IPS-18a (cell line): Measurements from ENCODE around the gene AQP9.
"Not testable (repeated sequence)": the region's sequence is repeated elsewhere in the genome, so short reads cannot be mapped to it uniquely, and the experiment has no call there.

ENCODE experiments used
- H3K27ac ChIP-seq: one replicate; pipeline ENCODE4 v1.5.1; 2013; ENCODE audit warnings: low read length
- H3K27me3 ChIP-seq: one replicate; pipeline ENCODE4 v1.6.1; 2013; ENCODE audit warnings: mild to moderate bottlenecking, low read length; ENCODE audit not compliant: control insufficient read depth, insufficient read depth
- H3K36me3 ChIP-seq: one replicate; pipeline ENCODE4 v1.6.1; 2013; ENCODE audit warnings: low read depth, low read length; ENCODE audit not compliant: control insufficient read depth
- H3K4me1 ChIP-seq: one replicate; pipeline ENCODE4 v1.6.1; 2013; ENCODE audit warnings: low read depth, low read length; ENCODE audit not compliant: control insufficient read depth
- H3K4me3 ChIP-seq: one replicate; pipeline ENCODE4 v1.5.1; 2013; ENCODE audit warnings: low read length
- H3K9ac ChIP-seq: one replicate; pipeline ENCODE4 v1.6.1; 2013; ENCODE audit warnings: mild to moderate bottlenecking, low read length, moderate library complexity
- H3K9me3 ChIP-seq: one replicate; pipeline ENCODE4 v1.6.1; 2013; ENCODE audit warnings: low read depth, low read length; ENCODE audit not compliant: control insufficient read depth

The AQP9 gene

DNA sequence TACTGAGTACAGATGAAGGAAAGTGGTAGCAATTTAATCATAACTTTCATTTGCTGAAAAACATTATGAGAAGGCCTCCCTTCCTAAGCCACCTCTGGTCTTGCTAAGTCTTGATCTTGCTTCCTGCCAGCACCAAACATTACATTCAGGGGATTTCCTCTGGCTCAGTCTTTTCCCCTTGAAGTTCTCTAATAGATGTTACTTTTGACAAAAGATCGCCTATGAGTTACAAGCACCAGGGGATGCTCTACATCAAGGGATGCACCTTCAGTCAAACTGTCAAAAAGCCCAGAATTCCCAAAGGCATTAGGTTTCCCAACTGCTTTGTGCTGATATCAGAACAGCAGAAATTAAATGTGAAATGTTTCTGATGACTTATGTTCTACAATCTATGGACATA, 47.3 kb downstream of the AQP9 start:
- H3K27me3 ChIP-seq: no peaks in the 10 kb centered on the region
- no peaks in the 10 kb centered on the region for H3K36me3 ChIP-seq
- H3K27ac ChIP-seq: no peak overlapping the region
- no peaks in the 10 kb centered on the region for H3K9me3 ChIP-seq
- no peak overlapping the region for H3K4me3 ChIP-seq
- no peak overlapping the region for H3K9ac ChIP-seq
- no peaks in the 10 kb centered on the region for H3K4me1 ChIP-seq

DNA sequence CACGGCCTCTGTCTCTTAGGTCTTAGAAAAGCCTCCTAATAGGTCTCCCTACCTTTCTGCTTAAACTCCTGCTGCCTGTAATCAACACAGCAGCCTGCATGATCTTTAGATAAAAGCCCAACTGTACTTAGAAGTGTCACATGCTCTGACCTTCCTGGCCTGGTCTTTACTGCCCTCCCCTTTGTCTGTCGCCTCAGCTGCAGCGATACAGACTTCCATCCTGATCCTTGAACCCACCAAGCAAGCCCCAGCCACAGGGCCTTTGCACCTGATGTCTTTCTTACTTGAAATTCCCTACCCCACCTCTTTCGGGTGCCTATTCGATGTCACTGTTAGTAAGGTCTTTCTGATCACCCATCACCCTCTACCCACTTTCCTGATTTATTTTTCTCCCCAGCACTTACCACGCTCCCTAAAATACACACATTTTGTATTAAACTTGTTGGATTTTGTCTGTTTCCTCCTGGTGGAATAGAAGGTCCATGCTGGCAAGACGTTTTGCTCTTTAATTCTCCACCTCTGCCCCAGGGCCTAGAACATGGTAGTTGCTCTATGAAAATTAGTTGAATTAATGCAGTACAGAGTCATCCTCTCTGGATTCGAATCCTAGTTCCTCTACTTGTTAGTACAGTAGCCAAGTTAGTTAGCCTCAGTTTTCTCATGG, 51.1 kb downstream of the AQP9 start:
- H3K36me3 ChIP-seq: no peaks in the 10 kb centered on the region
- no peak overlapping the region for H3K9ac ChIP-seq
- no peak overlapping the region for H3K4me3 ChIP-seq
- H3K9me3 ChIP-seq: no peaks in the 10 kb centered on the region
- H3K27ac ChIP-seq: no peak overlapping the region
- peaks cover 5% of the 10 kb centered on the region for H3K4me1 ChIP-seq
- no peaks in the 10 kb centered on the region for H3K27me3 ChIP-seq

DNA sequence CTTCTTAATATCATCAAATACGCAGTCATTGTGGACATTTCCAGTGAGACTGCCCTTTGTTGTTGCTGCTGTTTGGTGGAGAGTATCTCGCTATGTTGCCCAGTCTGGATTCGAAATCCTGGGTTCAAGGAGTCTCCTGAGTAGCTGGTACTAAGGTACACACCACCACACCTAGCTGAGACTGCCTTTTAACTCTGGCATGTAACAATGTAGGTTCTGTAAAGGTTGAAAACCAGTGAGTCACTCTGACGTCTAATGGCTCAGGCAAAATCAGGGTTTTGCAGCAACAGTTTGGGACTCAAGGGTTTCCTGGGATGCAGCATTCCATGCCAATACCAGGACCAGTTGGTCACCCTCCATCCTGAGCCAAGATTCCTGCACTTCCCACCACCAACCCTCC, 52.2 kb downstream of the AQP9 start:
- Histone ChIP-seq H3K27me3 (no peaks in the 10 kb centered on the region), H3K27ac (no peak overlapping the region), H3K4me1 (peaks cover 5% of the 10 kb centered on the region), H3K4me3 (no peak overlapping the region), H3K9ac (no peak overlapping the region), H3K36me3 (no peaks in the 10 kb centered on the region), H3K9me3 (no peaks in the 10 kb centered on the region)

DNA sequence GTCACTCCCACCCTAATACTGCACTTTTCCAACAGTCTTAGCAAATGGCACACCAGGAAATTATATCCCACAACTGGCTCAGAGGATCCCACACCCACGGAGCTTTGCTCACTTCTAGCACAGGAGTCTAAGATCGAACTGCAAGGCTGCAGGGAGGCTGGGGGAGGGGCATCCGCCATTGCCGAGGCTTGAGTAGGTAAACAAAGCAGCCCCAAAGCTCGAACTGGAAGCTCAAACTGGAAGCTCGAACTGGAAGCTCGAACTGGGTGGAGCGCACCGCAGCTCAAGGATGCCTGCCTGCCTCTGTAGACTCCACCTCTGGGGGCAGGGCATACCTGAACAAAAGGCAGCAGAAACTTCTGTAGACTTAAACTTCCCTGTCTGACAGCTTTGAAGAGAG, 55.5 kb downstream of the AQP9 start:
- H3K27ac ChIP-seq, H3K9ac ChIP-seq, H3K9me3 ChIP-seq, H3K4me1 ChIP-seq, H3K36me3 ChIP-seq, H3K27me3 ChIP-seq, H3K4me3 ChIP-seq: not testable (repeated sequence)

DNA sequence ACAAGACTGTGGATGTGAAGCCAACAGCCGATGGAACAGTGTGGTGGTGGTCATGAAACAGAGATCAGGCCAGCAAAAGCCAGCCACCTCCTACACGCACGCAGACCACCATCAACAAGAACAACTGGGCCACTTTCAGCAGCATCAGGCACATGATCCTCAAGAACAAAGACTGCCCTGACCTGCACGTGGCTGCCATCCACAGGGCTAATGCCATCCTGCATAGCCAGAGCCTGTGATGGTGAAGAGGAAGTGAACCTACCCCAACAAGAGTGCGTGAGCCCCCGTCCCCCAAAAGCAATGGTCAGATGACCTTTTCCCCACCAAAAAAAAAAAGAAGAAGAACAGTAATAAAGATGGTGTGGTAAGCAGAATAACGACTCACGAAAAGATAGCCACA, 62.6 kb downstream of the AQP9 start:
- no peaks in the 10 kb centered on the region for H3K36me3 ChIP-seq
- H3K4me3 ChIP-seq: no peak overlapping the region
- H3K4me1 ChIP-seq: no peaks in the 10 kb centered on the region
- H3K9me3 ChIP-seq: no peaks in the 10 kb centered on the region
- H3K27ac ChIP-seq: no peak overlapping the region
- H3K27me3 ChIP-seq: no peaks in the 10 kb centered on the region
- H3K9ac ChIP-seq: no peak overlapping the region

DNA sequence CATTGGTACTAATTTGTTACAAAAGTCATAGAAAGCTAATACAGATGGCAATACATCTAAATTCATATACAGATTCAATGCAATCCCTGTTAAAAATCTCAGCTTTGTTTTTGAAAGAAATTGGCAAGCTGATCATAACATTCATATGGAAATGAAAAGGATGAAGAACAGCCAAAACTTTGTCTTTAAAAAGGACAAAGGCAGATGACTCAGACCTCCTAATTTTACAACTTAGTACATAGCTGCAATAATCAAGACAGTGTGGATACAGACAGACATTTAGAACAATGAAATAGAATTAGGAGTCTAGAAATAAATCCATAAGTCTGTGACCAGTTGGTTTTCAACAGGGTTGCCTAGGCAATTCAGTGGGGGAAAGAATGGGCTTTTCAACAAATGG, 63.3 kb downstream of the AQP9 start:
- Histone ChIP-seq H3K36me3 (no peaks in the 10 kb centered on the region), H3K27me3 (no peaks in the 10 kb centered on the region), H3K9ac (no peak overlapping the region), H3K4me3 (no peak overlapping the region), H3K4me1 (no peaks in the 10 kb centered on the region), H3K9me3 (no peaks in the 10 kb centered on the region), H3K27ac (no peak overlapping the region)

DNA sequence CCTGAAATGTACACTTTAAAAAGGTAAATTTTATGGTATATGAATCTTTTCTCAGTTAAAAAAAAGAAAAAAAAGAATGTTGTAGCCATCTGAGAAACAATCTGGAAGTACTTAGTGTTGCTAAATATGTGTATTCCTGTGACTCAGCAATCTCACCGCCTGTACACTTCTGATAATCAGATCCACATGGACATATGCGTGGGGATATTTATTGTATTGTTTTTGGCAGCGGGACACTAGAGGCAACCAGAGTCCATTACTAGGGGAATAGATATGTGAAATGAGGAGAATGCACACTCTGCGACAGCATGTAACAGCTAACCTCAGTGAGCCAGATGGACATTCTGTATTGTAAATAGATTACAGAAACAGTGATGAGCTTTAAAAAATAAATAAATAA, 65.4 kb downstream of the AQP9 start:
- Histone ChIP-seq H3K9me3 (no peaks in the 10 kb centered on the region), H3K36me3 (no peaks in the 10 kb centered on the region), H3K9ac (no peak overlapping the region), H3K27me3 (no peaks in the 10 kb centered on the region), H3K4me3 (no peak overlapping the region), H3K4me1 (no peaks in the 10 kb centered on the region), H3K27ac (no peak overlapping the region)

DNA sequence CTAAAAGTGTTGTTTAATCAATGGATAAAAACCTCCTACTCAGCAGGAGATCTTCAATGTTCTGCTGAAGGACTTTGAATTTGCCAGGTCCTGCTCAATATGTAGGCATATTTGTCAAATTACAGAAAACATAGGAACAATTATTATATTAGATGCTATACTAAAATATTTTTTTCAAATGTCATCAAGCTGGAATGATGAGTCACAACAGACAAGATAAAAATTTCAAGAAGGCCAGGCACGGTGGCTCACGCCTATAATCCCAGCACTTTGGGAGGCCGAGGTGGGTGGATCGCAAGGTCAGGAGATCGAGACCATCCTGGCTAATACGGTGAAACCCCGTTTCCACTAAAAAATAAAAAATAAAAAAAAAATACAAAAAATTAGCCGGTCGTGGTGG, 68.0 kb downstream of the AQP9 start:
- Histone ChIP-seq H3K4me3 (no peak overlapping the region), H3K9me3 (no peaks in the 10 kb centered on the region), H3K4me1 (no peaks in the 10 kb centered on the region), H3K27me3 (no peaks in the 10 kb centered on the region), H3K36me3 (no peaks in the 10 kb centered on the region), H3K27ac (no peak overlapping the region), H3K9ac (no peak overlapping the region)

DNA sequence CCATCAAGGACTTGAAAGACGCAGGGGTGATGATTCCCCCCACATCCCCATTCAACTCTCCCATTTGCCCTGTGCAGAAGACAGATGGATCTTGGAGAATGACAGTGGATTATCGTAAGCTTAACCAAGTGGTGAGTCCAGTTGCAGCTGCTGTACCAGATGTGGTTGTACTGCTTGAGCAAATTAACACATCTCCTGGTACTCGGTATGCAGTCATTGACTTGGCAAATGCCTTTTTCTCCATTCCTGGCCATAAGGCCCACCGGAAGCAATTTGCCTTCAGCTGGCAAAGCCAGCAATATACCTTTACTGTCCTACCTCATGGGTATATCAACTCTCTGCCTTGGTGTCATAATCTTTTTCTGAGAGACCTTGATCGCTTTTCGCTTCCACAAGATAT, 70.0 kb downstream of the AQP9 start:
- not testable (repeated sequence) for H3K4me3 ChIP-seq, H3K36me3 ChIP-seq, H3K27ac ChIP-seq

DNA sequence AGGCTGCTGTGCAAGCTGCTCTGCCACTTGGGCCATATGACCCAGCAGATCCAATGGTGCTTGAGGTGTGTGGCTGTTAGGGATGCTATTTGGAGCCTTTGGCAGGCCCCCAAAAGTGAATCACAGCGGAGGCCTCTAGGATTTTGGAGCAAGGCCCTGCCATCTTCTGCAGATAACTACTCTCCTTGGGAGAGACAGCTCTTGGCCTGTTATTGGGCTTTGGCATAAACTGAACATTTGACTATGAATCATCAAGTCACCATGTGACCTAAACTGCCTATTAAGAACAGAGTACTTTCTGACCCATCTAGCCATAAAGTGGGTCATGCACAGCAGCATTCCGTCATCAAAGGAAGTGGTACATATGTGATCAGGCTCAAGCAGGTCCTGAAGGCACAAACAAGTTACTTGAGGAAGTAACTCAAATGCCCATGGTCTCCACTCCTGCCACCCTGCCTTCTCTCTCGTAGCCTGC, 70.9 kb downstream of the AQP9 start:
- H3K27me3 ChIP-seq: not testable (repeated sequence)

More for the DNA sequence above, 70.0 kb downstream of the AQP9 start:
- not testable (repeated sequence) for H3K9me3 ChIP-seq, H3K9ac ChIP-seq, H3K27me3 ChIP-seq, H3K4me1 ChIP-seq

DNA sequence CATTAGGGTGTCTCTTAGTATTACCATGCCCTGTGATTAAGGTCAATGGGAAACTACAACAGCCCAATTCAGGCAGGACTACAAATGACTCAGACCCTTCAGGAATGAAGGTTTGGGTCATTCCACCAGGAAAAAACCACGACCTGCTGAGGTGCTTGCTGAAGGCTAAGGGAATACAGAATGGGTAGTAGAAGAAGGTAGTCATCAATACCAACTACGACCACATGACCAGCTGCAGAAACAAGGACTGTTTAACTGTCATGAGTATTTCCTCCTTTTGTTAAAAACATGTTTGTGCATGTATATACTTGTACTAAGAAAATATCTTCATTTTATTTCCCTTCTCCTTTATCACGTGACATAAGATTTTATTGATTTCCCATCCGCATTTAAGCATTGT, 71.8 kb downstream of the AQP9 start:
- not testable (repeated sequence) for H3K27ac ChIP-seq, H3K27me3 ChIP-seq, H3K4me1 ChIP-seq, H3K36me3 ChIP-seq, H3K9me3 ChIP-seq, H3K9ac ChIP-seq, H3K4me3 ChIP-seq

More for the DNA sequence above, 70.9 kb downstream of the AQP9 start:
- not testable (repeated sequence) for H3K4me3 ChIP-seq, H3K36me3 ChIP-seq, H3K27ac ChIP-seq, H3K9ac ChIP-seq, H3K9me3 ChIP-seq, H3K4me1 ChIP-seq

DNA sequence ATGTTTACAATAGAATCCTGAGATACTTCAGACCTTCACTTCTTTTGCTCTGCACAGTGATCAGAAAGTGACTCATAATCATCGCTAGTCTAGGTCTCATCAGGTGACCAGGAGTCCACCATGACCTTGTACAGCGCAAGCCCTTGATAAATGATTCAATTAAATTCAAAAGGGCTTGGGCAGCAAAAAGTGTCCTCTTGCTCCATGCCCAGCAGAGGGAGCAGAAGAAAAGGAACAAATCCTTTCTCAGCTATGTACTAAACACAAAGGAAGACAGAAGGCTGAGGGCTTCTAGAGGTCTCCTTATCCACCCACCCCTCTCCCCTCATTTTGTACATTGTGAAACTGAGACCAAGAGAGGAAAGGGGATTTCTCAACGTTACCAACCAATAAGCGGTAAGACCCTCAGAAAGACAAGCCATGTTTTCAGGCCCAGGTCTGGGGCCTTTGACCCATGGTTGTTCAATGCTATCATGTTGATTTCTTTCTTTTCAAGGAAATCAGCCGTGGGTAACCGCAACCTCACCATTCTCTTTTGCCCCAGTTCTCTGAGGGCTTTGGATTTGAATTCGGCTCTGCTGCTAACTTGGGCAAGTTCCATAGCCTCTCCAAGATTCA, 74.8 kb downstream of the AQP9 start:
- Histone ChIP-seq H3K9ac (no peak overlapping the region), H3K27me3 (no peaks in the 10 kb centered on the region), H3K27ac (no peak overlapping the region), H3K4me3 (no peak overlapping the region), H3K36me3 (no peaks in the 10 kb centered on the region), H3K9me3 (no peaks in the 10 kb centered on the region), H3K4me1 (peaks cover 9% of the 10 kb centered on the region)
